Activated CD4-positive, alpha-beta T cell treated with anti-CD3 and anti-CD28 coated beads, Interleukin-2, amount 50 U/mL, for 1 hour (primary cell): ENCODE results near the gene TTC23.

ENCODE experiments used
- DNase-seq: peaks from one replicate; pipeline ENCODE4 v3.0.0-alpha.2; 2020

Gene TTC23

DNA sequence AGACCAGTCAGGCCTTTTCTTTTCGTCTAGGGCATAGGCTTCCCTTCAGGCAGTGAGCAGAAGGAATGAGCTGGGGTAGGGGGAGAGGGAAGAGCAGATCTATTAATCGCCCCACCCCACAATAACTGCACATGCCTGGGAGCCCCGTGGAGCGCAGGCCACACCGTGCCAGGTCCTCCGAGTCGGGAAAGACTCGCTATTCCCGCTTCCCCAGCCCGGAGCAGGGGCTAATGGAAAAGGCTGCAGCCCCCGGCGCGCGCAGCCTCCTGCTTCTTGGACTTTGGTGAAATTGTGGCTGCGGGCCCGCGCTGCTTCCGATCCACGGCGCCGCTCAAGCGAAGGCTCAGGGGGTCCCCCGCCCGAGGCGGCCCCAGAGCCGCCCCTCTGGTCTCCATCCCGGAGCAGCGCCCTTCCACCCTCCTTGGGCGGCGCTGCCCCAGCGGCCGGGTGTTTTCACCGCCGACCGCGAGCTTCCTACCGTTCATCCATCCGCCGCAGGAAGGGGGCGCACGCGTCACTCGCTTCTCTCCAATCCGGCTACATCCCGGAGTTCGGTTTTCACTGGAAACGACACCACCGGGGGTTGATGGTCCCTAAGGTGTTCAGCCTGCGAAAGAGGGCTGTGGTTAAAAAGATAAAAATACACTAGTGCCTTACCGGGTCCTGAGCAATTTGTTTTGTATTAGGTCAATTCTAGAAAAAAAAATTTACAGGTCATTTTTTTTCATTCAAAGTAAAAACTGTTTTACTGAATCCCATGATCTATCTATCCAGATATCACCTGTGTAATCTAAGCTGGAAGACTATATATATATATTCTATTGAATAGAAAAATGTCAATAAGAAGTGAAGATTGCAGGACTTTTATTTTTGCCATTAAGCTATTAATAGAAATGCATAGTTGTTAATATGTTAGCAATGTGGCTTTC is 148.9 kb downstream of the TTC23 start:
- DNase-seq, result peak; percentile 27

GRCh38 chr15:99099661-99100060 is 149.7 kb downstream of the TTC23 start:
- DNase-seq, result no peak

- DNase-seq, result no peak
Observed at GRCh38 chr15:99098991-99099390, 150.4 kb downstream of the TTC23 start.

GRCh38 chr15:99098426-99098825 is 151.0 kb downstream of the TTC23 start:
- DNase-seq, result no peak

DNA sequence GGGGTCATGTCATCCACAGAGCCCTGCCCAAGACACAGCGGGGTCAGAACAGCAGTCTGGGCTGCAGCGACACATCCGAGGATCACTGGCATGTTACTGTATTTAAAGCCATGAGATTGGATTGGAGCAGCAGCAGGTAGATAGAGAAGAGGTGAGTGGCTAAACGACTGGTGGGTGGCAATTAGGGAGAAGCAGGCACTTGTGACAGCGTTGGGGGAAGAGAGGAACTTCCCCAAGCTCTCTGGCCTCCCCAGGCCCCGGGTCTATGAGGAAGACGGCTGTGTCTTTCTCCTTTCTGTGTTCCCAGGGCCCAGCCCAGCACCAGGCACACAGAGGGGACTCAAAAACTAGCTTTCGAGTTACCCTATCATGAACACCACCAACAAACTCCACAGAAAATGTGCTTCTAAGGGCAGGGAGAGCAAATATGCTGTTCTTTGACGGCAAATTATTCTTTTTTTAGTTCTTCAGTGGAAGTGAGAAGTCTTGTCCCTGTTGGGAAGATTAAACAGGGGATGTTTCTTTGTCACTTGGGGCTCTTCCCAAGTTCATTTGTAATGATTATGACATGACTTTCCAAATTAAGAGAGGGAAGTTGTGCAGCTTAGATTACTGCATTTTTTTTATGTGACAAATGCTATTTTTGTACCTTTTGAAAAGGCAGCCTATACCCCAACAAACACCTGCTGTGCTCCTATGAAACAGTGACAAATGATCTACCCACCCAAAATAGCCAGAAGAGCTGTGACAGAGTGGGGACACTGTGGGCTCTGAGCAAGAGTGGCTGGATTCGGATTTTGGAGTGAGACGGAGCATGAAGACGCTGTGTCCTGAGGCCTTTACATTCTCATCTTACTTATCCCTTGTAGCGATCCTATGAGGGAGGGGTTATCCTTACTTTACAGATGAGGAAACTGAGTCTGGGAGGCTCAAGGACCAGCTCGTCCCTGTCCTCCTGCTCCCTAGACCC is 151.7 kb downstream of the TTC23 start:
- DNase-seq, result no peak

- no peak for DNase-seq
Observed at GRCh38 chr15:99096894-99097426, 152.4 kb downstream of the TTC23 start.

DNA sequence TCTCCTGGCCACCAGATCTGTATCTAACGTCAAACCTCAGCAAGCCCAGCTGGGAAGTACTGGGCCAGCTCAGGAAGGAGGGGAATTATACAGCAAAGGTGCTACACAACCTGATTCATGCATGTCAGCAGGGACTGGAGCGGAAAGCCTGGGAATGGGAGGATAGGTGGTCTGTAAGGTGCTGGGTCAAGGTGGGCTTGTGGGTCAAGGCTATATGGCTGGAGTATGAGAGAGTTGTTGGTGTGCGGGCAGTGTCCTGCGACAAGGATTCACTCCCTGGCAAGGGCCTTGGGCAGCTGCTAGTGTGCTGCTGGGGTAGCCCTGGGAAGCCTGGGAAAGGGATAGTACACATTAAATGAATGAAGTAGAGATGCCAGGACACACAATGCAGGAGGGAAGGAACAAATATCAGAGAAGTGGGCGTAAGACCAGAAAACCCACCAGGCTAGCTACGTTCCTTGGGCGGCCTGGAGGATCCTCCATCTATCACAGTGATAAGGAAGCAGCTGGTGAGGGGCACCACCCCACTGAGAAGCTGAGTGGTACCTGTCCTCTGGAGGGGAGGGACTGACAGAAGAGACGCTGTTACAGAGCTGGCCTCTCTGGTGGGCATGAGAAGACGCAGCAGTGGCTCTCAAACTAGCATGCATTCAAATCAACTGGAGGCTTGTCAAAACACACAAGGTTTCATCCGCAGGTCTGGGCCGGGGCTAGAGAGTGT is 153.0 kb downstream of the TTC23 start:
- no peak for DNase-seq

- no peak for DNase-seq
Observed at GRCh38 chr15:99095626-99096025, 153.8 kb downstream of the TTC23 start.

GRCh38 chr15:99092554-99093172 is 156.7 kb downstream of the TTC23 start:
- no peak for DNase-seq

- DNase-seq, result no peak
Observed at GRCh38 chr15:99090938-99091337, 158.4 kb downstream of the TTC23 start.

DNA sequence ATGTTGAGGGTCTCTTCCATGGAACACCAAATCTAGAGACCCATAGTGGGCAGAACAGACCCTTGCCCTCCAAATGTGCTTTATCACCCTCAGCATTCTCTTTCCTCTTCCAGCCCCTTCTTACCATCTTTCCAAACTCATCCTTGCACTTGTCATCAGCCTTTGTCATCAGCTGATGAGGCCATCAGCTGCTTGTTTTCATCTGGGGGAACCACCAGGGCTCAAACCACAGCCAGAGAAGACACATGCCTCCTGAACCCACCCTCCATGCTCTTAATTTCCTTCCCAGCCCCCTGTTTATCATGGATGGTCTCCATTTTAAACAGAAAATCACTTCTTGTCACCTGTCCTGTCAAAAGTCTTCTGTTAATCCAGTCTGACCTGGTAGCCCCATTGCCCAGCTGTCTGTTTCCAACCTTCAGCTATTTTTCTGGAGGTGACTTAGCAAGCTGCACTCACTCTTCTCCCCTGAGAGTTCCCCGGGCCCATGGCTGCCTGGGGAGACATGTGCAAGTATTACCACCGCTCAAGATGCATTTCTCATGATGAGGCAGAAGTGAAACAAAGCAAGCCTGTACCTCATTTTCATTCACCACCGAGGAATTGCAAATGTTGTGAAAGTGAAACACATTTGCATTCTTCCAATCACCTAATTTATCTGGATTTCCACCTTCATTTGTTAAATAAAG is 159.2 kb downstream of the TTC23 start:
- no peak for DNase-seq

- no peak for DNase-seq
Observed at GRCh38 chr15:99087405-99087943, 161.9 kb downstream of the TTC23 start.

DNA sequence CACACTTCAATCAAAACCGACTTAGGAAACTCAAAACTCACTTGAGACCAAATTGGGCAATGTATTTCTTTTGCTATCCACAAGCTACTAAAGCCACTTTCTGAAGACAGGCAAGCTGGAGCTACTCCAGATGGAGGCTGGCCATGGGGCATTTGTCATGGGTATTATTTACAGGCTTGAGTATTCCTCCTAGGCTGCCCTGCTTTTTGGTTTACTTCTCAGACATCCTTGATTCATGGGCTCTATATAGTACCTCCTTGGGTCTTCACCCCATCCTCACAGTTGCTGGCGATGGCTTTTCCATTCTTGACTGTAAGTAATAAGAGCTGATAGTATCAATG is 163.1 kb downstream of the TTC23 start:
- DNase-seq, result no peak
